PC-9 (cell line): Measurements from ENCODE around the gene TMEM272. TPM values are rescaled to one million over a fixed set of nuclear protein-coding genes. Genes with fewer than 3 reads are reported as not detected.

ENCODE experiments used
- BruUV-seq: library from RNA; stranded (reverse); fragments of 400-500 nt; replicated peaks from 2 replicates; lab custom pipeline; 2021; lab: Mats Ljungman, UMichigan
- CTCF ChIA-PET: fragments of 300-600 bp; sonication (Branson Sonifier 250); formaldehyde crosslinking; loops from one replicate; lab custom pipeline; 2022; ENCODE audit warnings: antibody characterized with exemption; lab: Charles Lee
- POLR2A ChIA-PET: fragments of 300-600 bp; sonication (Branson Sonifier 250); formaldehyde crosslinking; loops from one replicate; lab custom pipeline; 2022; ENCODE audit warnings: antibody characterized with exemption; ENCODE audit not compliant: unreplicated experiment; lab: Charles Lee
- DNase-seq, 2 experiments: peaks; one replicate each; pipeline versions ENCODE4 v3.0.0 to v3.0.0-alpha.2; 2015 to 2022; ENCODE audit warnings: mixed read lengths in 1 of 2
- H2AFZ ChIP-seq: fragments of 200-600 bp; sonication (generic); 2 replicates; pipeline ENCODE4 v1.8.1; 2017; ENCODE audit warnings: antibody characterized with exemption
- H3F3A ChIP-seq: fragments of 200-600 bp; sonication (generic); 2 replicates; pipeline ENCODE4 v1.8.1; 2017; ENCODE audit warnings: antibody characterized with exemption, mild to moderate bottlenecking, low read depth; ENCODE audit not compliant: insufficient read depth
- H3K27ac ChIP-seq: fragments of 200-600 bp; sonication (generic); 2 replicates; pipeline ENCODE4 v1.6.1; 2016; ENCODE audit warnings: mixed run types
- H3K27me3 ChIP-seq: fragments of 200-600 bp; sonication (generic); 2 replicates; pipeline ENCODE4 v1.6.1; 2016; ENCODE audit warnings: low read depth, mixed run types; ENCODE audit not compliant: insufficient read depth
- H3K36me3 ChIP-seq: fragments of 200-600 bp; sonication (generic); 2 replicates; pipeline ENCODE4 v1.6.1; 2016; ENCODE audit warnings: low read depth, mixed run types
- H3K4me1 ChIP-seq: fragments of 200-600 bp; sonication (generic); replicated peaks from 2 replicates; pipeline ENCODE4 v1.6.1; 2016; ENCODE audit warnings: mixed run types; ENCODE audit not compliant: insufficient read depth
- H3K4me2 ChIP-seq: fragments of 200-600 bp; sonication (generic); 2 replicates; pipeline ENCODE4 v1.6.1; 2017; ENCODE audit warnings: mixed run types
- H3K4me3 ChIP-seq: fragments of 200-600 bp; sonication (generic); 2 replicates; pipeline ENCODE4 v1.6.1; 2016; ENCODE audit warnings: mixed run types
- H3K79me2 ChIP-seq: fragments of 200-600 bp; sonication (generic); 2 replicates; pipeline ENCODE4 v1.6.1; 2017; ENCODE audit warnings: low read depth, mixed run types
- H3K9me2 ChIP-seq: fragments of 200-600 bp; sonication (generic); 2 replicates; pipeline ENCODE4 v1.8.1; 2017; ENCODE audit warnings: mild to moderate bottlenecking; ENCODE audit not compliant: insufficient read depth
- H3K9me3 ChIP-seq: fragments of 200-600 bp; sonication (generic); 2 replicates; pipeline ENCODE4 v1.8.1; 2016; ENCODE audit warnings: low read depth; ENCODE audit not compliant: insufficient read depth
- H4K20me1 ChIP-seq: fragments of 200-600 bp; sonication (generic); 2 replicates; pipeline ENCODE4 v1.8.1; 2017; ENCODE audit not compliant: insufficient read depth
- CTCF ChIP-seq: fragments of 200-600 bp; sonication (generic); conservative IDR thresholded peaks from 2 replicates; pipeline ENCODE4 v1.6.1; 2017; ENCODE audit warnings: mixed run types, antibody characterized with exemption, mild to moderate bottlenecking, moderate library complexity
- EZH2 ChIP-seq: fragments of 200-600 bp; sonication (generic); IDR thresholded peaks from 2 replicates; pipeline ENCODE4 v1.8.0; 2017; ENCODE audit warnings: antibody characterized with exemption, low read depth
- intact Hi-C: fragments of 100-400 bp; cut with micrococcal nuclease; formaldehyde crosslinking; loops from one replicate; pipeline ENCODE4 v1.10.0; 2022; ENCODE audit not compliant: unreplicated experiment
- total RNA-seq: library from RNA; stranded (reverse); gene quantifications from 2 replicates; pipeline ENCODE4 v1.2.3, GENCODE V29; 2021

The TMEM272 gene
- total RNA-seq, 1 experiment from 2014 or later: not detected

- Histone ChIP-seq H3K4me2 (no peak overlapping the region), H3K27me3 (peaks cover 46% of the 10 kb centered on the region), H3K4me1 (no peaks in the 10 kb centered on the region), H3F3A (no peaks in the 10 kb centered on the region), H4K20me1 (no peaks in the 10 kb centered on the region), H3K9me3 (no peaks in the 10 kb centered on the region), H3K27ac (no peak overlapping the region), H3K79me2 (no peaks in the 10 kb centered on the region), H2AFZ (no peak overlapping the region), H3K36me3 (no peaks in the 10 kb centered on the region), H3K4me3 (no peak overlapping the region), H3K9me2 (no peaks in the 10 kb centered on the region)
- TF ChIP-seq CTCF (no peak), EZH2 (no peak)
- BruUV-seq: no TSS peak
- ChIA-PET CTCF (no interaction called here), POLR2A (no interaction called here)
- intact Hi-C loops: no loop called here
- no peak for DNase-seq
These were observed 42.5 kb upstream of the TMEM272 start for GRCh38 chr13:51887468-51887867.

- no peaks in the 10 kb centered on the region for H3K9me3 ChIP-seq
- H3K4me2 ChIP-seq: no peak overlapping the region
- ChIA-PET POLR2A (no interaction called here), CTCF (no interaction called here)
- H2AFZ ChIP-seq: no peak overlapping the region
- intact Hi-C loops: no loop called here
- H3K36me3 ChIP-seq: no peaks in the 10 kb centered on the region
- no peak overlapping the region for H3K4me3 ChIP-seq
- H4K20me1 ChIP-seq: no peaks in the 10 kb centered on the region
- TF ChIP-seq EZH2: no peak
- no peak for TF ChIP-seq CTCF
- H3K27me3 ChIP-seq: peaks cover 46% of the 10 kb centered on the region
- no peaks in the 10 kb centered on the region for H3K79me2 ChIP-seq
- no peaks in the 10 kb centered on the region for H3K4me1 ChIP-seq
- H3F3A ChIP-seq: no peaks in the 10 kb centered on the region
- H3K9me2 ChIP-seq: no peaks in the 10 kb centered on the region
- DNase-seq: no peak
- no peak overlapping the region for H3K27ac ChIP-seq
- no TSS peak for BruUV-seq
These were observed 40.7 kb upstream of the TMEM272 start for GRCh38 chr13:51885651-51886050.

GRCh38 chr13:51883226-51883600, 38.2 kb upstream of the TMEM272 start:
- POLR2A ChIA-PET: no interaction called here
- no peak overlapping the region for H3K4me3 ChIP-seq
- H3F3A ChIP-seq: no peaks in the 10 kb centered on the region
- no TSS peak for BruUV-seq
- H3K79me2 ChIP-seq: no peaks in the 10 kb centered on the region
- no peak overlapping the region for H2AFZ ChIP-seq
- CTCF ChIA-PET: no interaction called here
- no peaks in the 10 kb centered on the region for H4K20me1 ChIP-seq
- no peaks in the 10 kb centered on the region for H3K9me3 ChIP-seq
- no peaks in the 10 kb centered on the region for H3K9me2 ChIP-seq
- no peak overlapping the region for H3K4me2 ChIP-seq
- no peak for DNase-seq
- H3K27ac ChIP-seq: no peak overlapping the region
- no peaks in the 10 kb centered on the region for H3K4me1 ChIP-seq
- H3K36me3 ChIP-seq: no peaks in the 10 kb centered on the region
- peaks cover 46% of the 10 kb centered on the region for H3K27me3 ChIP-seq
- intact Hi-C loops: no loop called here
- TF ChIP-seq EZH2 (no peak), CTCF (no peak)
